IPS DF 4.7 (cell line): ENCODE data around the gene DNASE2B.
"Not testable (repeated sequence)": the region's sequence is repeated elsewhere in the genome, so short reads cannot be mapped to it uniquely, and the experiment has no call there.

Experiments
- DNase-seq: peaks from one replicate; pipeline ENCODE4 v3.0.0-alpha.2; 2013; ENCODE audit warnings: low spot score; ENCODE audit errors: extremely low read depth

Gene DNASE2B

DNA sequence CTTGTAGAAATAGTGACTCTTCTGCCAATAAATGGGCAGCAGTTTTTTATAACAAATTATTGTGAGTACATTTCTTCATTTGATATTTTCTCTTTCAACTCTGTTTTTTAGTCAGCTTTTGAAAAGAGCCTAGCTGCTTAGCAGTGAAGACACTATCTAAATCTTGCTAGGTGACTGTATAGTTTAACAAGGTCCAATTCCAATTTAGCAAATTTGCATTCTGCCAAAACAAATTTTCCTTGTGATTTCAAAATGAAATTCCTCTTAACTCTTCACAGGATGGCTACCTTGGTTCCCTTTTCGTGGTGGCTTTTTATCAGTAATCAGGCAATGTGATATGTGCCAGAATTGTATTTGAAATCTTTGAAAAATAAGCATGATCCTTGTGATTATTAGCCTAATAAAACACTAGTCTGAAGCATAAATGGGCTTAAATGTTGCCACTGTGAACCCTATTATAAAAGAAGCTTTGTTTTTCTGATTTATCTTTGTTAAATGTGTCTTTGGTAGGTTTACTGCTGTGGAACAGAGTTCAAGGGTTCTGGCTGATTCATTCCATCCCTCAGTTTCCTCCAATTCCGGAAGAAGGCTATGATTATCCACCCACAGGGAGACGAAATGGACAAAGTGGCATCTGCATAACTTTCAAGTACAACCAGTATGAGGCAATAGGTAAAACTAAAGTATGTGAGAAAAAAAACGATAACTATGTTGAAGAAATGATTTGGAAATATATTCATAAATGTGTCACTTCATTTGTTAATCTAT is 12.2 kb downstream of the DNASE2B start:
- DNase-seq = no peak

DNA sequence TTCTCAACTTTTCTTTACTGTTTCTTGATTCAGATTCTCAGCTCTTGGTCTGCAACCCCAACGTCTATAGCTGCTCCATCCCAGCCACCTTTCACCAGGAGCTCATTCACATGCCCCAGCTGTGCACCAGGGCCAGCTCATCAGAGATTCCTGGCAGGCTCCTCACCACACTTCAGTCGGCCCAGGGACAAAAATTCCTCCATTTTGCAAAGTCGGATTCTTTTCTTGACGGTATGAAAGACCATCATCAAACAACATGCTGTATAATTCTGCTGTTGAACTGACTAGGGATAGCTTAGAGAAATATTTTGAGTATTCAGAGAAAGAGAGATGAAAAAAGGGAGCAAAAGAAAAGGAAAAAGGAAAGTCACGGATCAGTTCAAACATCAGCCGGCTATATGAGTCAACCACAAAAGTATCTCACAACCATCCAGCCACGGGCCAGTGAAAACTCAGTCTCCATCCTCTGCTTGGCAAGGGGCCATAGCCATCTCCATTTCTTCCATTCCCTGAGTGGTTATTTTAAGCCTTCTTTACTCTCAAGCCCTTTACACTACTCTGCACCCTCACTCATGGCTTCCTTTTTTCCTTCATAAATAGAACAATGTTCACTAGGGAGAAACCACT is 14.1 kb downstream of the DNASE2B start:
- no peak for DNase-seq

DNA sequence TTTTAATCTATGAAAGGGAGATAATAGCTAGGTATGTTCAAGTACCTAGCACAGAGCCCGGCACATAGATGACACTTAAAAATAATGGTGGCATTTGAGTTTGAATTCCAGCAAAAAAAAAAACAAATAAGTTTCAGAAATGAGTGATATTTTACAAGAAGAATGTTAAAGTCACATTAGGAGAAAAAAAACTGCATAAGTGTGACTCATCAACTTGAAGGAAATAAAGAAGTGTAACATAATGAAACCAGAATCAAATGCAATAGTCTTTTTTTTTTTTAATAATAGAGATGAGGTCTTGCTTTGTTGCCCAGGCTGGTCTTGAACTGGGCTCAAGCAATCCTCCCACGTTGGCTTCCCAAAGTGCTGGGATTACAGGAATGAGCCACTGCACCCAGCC is 17.1 kb downstream of the DNASE2B start:
- DNase-seq = no peak

GRCh38 chr1:84422909-84423308 is 24.6 kb downstream of the DNASE2B start:
- DNase-seq = no peak

GRCh38 chr1:84424513-84425149 is 26.3 kb downstream of the DNASE2B start:
- DNase-seq = no peak

GRCh38 chr1:84425150-84425896 is 27.0 kb downstream of the DNASE2B start:
- DNase-seq = no peak

DNA sequence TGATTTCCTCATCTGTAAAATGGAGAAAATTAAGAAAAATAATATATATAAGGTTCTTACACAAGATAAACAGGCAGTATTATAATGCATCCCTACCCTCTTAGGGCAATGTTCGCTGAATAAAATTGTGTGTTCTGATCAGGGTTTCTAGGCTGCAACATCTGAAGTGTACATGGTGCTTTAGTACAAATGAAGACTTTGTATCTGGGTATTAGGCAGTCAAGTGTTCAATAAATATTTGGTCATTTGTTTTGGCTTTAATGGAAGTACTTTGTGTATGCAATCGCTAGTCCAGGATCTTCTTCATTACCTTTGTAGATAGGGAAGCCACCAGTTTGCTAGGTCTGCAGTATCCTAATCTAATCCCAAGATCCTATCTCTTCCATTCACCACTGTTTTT is 28.1 kb downstream of the DNASE2B start:
- DNase-seq = no peak

DNA sequence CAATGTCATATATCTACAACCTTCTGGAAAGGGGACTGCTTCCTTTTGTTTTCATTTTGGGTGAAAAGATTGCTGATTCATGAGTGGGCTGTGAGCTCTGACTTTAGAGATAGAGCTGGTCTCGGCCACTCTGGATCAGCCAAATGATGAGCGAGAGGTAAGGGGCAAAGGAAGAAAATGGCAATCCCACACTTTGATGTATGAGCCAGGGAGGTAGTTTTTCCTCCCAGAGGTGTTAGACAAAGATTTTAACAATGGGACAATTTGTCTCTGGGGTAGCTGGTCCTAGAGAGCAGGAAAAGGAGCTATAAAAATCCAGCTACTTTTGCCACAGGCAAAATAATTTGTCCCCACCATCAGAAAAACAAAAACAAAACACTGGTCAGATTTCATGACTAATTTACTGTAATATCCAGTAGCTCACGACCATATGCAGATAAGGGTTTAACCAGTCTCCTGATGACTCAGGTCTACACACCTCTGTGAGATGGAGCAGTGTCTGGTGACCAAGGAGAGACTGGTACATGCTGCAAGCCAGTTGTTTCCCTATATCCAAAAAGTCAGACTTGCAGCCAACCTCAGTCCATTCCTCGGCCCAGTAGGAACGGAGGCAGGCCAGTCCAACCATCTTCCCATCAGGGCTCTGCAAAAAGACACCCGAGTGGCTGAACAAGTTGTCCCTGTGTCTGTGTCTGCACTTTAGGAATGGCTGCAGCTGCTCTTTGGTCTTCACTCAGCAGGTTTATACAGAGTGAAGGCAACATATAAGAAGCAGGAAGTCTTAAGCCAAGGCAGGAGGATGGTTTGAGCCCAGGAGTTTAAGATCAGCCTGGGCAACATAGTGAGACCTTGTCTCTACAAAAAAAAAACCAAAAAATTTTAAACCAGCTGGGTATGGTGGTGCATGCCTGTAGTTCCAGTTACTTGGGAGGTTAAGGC is 29.2 kb downstream of the DNASE2B start:
- no peak for DNase-seq

DNA sequence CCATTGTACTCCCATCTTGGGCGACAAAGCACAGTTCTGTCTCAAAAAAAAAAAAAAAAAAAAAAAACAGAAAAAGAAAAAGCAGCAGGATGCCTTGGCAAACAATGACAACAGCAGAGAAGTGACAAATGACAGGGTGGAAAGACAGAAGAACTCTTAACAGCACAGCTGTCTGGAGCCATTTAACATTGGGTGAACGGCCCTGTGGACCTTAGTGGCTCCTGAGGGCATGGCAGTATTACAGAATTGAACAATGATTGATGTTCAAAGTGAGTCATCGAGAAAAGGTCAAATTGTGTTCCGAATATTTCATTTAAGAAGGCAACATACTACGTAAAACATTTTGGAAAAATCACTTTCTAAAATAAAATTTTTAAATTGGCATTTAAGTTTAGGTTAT is 30.0 kb downstream of the DNASE2B start:
- DNase-seq = no peak

DNA sequence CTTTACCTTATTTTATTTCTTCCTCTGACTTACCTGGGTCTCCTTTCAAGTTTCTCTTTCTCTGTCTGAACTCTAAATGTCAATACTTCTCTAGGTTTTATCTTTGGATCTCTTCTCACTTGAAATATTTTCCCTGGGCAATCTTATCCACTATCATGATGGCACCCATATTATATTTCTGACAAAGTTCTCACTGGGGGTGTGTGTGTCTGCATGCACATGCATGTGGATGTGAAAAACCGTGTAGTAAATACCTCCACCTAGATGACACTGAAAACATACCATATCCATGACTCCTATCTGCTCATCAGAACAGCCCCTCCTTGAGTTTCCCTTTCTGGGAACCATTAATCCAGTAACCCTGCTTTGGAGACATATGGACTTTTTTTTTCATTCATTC is 30.9 kb downstream of the DNASE2B start:
- DNase-seq = no peak

DNA sequence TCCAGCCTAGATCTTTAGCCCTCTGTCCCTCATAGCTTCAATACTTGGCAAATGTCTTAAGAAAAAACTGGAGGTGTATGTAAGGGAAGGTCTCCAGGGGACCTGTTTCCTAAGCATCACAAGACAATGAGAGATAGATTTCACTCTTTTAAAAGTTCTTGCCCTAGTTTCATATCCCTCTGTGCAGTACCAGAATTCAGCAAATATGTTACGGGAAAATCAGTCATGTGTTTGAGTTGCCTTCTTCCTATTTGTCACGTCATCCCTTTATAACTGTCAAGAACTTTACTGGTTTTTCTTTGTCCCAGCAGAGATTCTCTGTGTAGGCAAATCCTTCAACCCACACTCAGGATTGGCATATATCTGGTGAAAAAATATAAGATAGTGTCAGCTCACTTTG is 32.3 kb downstream of the DNASE2B start:
- no peak for DNase-seq

- peak; percentile 25 for DNase-seq
Measured at GRCh38 chr1:84433258-84434080, 35.2 kb downstream of the DNASE2B start.

DNA sequence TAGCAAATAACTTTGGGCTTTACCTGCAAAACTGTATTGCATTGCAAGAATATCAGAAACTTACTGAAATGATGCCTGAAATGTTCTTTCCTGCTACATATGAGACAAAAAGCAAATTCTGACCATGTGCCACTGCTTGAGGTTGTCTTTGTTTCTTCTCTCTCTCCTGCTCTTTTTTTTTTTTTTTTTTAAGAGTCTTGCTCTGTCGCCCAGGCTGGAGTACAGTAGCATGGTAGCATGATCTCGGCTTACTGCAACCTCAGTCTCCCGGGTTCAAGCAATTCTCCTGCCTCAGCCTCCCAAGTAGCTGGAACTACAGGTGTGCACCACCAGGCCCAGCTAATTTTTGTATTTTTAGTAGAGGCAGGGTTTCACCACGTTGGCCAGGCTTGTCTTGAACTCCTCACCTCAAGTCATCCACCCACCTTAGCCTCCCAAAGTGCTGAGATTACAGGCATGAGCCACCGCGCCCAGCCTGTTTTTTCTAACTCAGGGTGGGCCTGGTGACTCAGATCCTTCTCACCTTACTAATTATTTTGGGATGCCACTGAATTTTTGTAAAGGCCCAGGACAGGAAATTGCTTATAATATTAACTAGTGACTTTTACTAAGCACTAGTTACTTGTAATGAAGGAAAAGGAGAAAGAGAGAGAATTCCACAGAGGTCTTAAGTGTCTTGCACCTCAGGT is 35.9 kb downstream of the DNASE2B start:
- no peak for DNase-seq

- DNase-seq = no peak
Measured at GRCh38 chr1:84434801-84435549, 36.7 kb downstream of the DNASE2B start.

DNA sequence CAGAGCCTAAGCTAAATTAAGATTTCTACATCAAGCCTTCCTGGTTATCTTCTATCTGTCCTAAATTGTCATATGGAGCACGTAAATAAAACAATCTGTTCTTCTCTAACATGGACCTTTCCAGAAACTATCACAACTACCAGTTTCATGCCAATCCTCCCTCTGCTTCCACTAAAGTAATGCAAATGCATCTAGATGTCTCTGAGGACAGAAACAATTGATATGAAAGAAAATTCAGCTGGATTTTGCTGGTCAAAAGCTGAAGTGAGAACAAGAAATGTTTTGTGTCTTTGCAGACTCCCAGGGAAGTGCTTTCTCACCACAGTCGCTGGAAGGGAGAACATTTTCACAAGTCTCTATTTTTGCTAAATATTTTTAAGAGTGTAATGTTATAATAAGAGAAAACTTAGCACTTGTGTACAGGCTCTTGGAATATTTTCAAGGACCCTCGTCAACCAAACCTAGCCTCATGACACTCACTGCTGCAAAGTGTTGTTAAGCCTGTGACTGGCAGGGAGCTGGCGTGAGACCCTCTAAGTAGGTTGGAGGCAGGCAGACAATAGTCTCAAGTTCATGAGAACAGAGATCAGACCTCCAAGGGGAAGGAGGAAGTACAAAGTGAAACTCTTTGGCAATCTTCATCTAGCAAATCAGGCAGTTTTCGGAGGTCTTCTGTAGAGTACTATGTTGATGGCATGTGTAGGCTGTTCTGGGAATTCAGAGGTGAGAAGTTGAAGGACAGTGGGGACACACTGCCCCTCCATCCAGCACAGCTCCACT is 38.8 kb downstream of the DNASE2B start:
- DNase-seq = no peak

DNA sequence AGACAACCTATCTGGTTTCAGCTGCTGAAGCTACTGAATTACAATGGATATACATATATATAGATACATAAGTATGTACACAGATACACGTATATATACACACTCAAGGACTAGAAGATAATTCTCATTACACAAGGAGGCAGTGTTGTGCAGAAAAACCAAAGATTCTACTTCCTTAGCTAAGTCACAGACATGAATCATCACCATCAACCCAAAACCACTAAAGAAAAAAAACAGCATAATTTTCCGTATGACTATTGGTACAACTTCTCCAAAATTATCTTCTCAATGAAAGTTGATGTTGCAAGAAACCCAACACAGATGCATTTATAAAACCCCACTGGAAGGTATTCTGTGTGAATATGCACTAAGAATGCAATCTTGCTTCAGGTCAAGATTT is 44.0 kb downstream of the DNASE2B start:
- DNase-seq = no peak

DNA sequence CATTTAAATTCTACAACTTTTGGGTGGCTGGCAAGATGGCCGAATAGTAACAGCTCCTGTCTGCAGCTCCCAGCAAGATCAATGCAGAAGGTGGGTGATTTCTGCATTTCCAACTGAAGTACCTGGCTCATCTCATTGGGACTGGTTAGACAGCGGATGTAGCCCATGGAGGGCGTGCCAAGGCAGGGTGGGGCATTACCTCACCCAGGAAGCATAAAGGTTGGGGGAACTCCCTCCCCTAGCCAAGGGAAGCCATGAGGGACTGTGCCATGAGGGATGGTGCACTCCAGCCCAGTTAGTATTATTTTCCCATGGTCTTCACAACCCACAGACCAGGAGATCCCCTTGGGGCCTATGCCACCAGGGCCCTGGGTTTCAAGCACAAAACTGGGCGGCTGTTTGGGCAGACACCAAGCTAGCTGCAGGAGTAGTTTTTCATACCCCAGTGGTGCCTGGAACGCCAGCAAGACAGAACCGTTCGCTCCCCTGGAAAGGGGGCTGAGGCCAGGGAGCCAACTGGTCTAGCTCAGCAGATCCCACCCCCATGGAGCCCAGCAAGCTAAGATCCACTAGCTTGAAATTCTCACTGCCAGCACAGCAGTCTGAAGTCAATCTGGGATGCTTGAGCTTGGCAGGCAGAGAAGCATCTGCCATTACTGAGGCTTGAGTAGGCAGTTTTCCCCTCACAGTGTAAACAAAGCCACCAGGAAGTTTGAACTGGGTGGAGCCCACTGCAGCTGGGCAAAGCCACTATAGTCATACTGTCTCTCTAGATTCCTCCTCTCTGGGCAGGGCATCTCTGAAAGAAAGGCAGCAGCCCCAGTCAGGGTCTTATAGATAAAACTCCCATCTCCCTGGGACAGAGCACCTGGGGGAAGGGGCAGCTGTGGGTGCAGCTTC is 44.7 kb downstream of the DNASE2B start:
- not testable (repeated sequence) for DNase-seq
